NCI-H1417 treated with DMSO at 0.1 percent for 48 hours (cell line): ENCODE results near the gene LRCH3.

Experiments
- DNase-seq: peaks from one replicate; lab custom pipeline; 2025; lab: John Stamatoyannopoulos, UW

Gene LRCH3

DNA sequence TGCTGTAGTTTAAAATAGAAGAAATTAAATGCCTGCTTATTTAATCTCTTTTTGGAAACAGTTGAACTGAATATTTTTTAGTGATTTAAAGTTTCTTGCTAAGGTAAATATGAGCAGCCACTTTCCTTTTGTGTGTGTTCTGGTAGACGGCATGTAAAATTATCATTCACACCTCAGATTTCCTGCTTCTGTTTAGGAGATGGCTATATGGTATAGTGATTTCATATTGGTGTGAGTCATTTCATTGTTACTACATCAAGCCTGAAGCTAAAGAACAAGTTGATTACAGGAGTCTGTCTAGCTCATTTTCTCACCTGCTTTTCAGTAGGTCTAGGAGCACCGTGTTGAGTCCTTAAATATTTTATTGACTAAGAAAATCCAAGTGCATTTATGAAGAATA lies 2.2 kb downstream of the LRCH3 start:
- DNase-seq: no peak

DNA sequence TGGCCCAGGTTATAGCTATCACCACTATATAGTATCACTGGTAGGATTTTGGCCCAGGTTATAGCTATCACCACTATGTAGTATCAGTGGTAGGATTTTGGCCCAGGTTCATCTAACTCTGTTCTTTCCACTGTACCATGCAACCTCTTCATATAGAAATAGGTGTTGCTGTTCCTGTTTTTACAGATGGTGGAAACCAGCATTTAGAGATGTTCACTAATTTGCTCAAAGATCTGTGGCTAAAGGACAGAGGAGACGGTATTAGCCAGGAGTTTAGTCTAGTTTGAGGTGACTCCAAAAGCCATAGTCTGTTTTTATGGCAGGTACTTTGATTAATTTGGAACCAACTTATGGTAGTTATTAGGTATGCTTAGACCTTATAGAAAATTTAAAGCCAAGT lies 3.1 kb downstream of the LRCH3 start:
- no peak for DNase-seq

DNA sequence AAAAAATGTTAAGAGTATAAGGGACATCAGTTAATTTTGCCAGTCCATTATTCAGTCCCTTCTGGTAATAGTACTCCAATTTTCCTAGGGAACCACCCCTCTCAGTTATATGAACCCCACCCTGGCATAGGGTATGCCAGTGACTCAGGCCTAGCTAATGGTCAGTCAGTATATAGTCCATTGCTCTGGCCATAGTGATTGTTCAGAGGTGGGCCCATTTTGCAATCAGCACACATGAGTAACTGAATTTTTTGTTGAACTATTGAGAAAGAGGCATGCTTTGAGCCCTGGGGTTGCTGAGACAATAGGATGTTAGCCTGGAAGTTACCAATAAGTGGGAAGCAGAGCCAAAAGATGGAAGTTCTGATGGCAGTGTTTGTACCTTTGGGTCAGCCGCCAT lies 4.1 kb downstream of the LRCH3 start:
- DNase-seq: no peak

DNA sequence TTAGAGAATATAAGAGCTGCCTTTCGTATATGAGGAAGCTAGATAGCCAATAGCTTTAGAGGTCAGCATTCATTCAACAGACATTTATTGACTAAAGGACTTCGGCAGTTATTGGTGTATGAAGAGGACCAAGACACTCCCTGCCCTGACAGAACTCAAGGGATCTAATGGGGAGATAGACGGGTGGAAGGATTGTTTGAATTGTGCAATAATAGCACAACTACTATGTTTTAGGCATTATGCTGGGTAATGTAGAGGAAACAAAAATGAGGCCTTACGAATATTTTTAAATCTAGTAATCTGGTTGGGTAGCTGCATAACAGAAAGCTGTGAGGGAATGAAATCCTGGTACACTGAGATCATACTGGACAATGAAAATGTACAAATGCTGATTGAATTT lies 5.0 kb downstream of the LRCH3 start:
- DNase-seq: no peak

DNA sequence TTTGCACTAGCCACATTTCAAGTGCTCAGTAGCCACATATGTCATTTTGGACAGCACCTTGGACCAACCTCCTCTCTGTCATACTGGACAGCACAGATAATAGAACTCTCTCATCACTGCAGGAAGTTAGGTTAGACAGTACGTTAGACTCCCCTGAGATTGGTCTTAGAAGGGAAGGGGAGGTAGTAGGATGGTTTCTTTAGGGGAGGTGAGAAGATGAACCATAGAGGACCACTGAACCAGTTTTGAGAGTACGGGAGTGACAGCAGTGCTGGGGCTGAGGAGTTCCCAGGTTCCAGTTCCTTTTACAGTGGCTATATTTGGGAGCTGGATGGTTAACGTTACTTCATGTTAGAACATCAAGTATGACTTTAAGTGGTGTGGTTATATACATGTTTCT lies 7.8 kb downstream of the LRCH3 start:
- no peak for DNase-seq

DNA sequence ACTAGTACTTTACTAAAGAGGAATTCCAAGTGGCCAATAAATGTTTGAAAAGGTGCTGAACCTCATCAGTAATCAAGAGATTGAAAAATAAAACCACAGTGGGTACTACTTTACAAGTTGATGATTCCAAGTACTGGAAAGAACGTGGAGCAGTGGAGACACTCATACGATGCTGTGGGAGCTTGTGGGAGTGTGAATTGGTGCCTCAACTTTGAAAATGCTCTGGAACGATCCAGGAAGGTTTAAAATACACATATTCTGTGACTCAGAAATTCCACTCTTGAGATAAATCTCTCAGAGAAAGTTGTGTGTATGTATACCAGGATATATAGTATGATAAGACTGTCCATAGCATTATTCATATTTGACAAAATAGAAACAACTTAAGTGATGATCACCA lies 9.3 kb downstream of the LRCH3 start:
- no peak for DNase-seq

DNA sequence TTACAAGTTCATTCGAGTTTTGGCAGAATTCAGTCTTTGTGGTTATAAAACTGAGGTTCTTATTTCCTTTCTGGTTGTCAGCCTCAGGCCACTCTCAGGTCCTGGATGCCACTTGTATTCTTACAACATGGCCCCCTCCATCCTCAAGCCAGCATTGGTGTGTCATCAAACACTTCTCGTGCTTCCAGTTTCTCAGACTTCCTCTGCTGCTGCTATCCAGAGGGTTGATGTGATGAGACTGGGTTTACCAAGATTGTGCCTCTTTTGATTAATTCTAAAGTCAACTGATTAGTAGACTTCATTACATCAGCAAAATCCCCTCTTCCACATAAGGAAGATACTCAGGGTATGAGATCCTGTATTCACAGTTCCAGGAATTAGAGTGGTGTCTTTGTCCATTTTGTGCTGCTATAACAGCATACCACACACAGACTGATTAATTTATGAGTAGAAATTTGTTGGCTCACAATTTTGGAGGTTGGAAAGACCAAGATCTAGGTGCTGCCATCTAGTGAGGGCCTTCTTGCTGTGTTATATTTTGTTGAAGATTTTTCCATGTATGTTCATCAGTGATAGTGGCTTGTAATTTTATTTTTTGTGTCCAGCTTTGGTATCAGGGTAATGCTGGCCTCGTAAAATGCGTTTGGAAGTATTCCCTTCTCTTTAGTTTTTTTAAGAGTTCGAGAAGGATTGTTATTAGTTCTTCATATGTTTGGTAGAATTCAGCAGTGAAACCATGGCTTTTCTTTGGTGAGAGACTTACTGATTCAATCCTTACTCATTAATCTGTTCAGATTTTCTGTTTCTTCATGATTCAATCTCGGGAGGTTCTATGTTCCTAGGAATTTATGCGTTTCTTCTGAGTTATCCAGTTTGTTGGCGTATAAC lies 11.1 kb downstream of the LRCH3 start:
- no peak for DNase-seq

DNA sequence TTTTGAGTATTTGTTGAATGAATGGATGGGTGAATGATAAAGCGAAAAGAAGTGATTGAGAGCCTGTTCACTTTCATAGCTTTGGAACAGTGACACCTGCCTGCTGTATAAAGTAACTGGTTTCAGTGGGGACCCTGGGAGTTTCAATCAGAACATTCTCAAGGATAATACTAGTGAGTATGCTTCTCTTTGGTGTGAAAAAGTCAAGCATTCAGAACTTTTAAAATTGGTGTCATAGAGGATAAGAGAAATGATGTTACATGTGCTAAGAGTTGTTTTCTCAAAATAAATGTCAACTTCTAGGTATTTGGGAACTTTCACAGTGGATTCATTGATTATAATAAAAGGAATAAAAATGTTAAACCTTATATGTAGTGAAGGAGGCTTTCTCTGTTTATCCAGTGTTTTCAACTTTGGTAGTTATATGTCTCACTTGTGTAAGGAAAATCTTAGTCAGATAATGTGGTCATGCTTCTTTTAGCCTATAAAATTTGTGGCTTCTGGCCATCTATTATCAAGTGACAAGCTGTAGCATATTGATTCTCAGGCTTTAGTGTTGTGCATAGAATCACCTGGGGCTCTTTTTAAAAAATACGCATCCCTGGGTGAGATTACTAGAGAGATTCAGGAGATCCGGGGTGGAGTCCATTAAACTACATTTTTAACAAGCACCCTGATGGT lies 11.9 kb downstream of the LRCH3 start:
- no peak for DNase-seq

DNA sequence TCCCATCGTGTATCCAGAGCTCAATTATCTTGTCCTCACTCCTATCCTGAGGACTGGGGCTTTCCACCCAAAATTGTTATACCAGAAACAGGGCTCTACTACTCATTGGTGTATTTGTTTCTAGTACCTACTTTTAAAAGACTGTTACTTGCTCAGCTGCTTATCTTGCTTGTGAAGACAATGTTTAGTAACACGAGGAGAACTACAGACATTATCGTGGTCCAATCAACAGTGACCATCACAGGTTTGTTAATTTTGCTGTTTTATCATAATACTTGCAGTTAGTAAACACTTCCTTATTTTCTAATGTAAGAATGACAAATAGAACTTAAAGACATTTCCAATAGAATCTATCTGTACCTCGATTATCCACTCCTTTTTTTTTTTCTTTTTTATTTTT lies 13.5 kb downstream of the LRCH3 start:
- no peak for DNase-seq

DNA sequence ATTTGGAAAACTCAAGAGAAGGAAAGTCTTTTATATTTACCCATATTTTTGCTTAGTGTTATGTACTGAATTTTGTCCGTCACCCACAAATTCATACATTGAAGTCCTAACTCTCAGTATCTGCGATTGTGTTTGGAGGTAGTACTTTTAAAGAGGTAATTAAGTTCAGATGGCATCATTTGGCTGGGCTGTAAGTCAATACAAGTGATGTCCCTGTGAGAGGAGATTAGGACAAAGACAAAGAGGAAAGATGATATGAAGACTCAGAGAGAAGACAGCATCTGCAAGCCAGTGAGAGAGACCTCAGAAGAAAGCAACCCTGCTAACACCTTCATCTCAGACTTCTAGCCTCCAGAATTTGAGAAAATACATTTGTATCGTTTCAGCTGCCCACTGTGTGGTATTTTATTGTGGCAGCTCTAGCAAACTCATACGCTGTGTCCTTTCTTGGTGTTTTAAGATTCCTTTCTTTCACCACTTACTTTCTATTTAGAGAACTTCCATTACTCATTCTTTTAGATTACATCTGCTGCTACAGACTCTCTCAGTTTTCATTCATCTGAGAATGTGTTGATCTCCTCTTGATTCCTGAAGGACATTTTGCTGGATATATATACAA lies 17.0 kb downstream of the LRCH3 start:
- DNase-seq: no peak

DNA sequence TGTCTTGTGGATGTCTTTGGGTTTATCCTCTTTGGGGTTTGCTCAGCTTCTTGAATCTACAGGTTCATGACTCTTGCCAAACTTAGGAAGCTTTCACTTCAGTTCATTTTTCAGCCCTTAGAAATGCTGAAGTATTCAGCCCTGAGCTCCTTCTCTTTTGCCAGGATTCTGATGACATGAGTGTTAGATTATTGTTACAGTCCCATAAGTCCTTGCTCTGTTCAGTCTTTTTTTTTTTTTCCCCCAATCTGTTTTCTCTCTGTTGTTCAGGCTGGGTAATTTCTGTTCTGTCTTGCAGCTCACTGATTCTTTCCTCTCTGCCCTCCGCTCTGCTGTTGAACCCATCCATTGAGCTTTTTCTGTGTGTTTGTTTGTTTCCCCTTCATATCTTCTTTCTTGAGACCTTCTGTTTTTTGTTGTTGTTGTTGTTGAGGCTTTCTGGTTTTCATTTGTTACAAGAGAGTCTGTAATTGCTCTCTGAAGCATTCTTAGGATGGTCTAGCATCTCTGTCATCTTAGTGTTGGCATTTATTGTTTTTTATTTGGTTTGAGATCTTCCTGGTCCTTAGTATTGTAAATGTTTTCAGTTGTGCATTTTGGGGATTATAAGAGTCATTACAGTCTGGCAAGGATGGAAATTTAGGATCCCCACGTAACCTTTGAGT lies 18.4 kb downstream of the LRCH3 start:
- DNase-seq: no peak

DNA sequence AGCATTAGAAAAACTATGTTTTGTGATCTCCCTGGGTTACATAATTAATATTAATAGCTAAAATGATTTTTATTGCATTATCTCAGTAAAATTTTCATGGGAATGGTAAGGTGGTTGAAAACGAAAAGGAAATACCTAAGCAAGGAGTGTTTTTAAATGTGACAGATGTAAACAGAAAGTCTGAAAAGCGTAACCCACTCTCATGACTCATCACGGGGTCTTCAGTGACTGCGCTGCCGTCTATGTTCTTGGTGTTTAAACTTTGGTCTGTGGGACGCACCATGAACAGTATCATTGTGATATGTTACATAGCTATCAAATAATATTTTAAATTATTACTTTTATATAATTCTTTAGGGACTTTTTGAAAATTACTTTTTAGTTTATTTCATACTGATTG lies 19.8 kb downstream of the LRCH3 start:
- no peak for DNase-seq

DNA sequence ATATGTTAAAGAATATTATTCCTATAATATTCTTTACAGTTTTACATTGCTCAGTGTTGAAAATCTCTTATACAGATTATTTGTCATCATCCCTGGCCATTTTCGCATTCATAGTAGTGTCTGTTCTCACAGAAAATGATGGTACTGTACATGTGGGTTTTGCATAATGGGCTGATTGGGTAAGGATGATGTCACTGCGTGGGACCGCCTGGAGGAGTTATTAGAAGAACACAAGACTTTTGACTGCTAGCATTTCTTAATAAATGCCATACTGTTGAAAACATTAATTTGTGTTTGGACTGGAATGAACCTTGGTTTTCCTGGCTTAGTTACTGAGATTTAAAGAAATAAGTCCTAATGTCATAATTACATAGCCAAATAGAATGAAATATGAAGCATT lies 20.3 kb downstream of the LRCH3 start:
- no peak for DNase-seq

DNA sequence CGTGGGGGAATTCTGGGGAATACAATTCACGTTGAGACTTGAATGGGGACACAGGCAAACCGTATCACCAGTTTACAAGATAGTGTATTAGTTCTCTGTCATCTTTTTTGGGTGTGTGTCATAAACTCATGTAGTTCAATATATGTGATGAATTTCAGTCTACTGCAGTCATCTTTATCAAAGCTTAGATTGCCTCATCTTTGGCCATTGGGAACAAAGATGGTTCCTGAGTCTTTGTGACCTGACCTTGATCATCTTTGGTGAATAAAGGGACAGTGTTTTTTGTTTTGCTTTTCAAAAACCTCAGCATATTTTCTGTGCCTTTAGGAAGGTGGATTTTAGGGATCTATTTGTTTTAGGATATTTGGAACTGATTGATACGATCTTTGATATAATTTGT lies 23.3 kb downstream of the LRCH3 start:
- DNase-seq: no peak

DNA sequence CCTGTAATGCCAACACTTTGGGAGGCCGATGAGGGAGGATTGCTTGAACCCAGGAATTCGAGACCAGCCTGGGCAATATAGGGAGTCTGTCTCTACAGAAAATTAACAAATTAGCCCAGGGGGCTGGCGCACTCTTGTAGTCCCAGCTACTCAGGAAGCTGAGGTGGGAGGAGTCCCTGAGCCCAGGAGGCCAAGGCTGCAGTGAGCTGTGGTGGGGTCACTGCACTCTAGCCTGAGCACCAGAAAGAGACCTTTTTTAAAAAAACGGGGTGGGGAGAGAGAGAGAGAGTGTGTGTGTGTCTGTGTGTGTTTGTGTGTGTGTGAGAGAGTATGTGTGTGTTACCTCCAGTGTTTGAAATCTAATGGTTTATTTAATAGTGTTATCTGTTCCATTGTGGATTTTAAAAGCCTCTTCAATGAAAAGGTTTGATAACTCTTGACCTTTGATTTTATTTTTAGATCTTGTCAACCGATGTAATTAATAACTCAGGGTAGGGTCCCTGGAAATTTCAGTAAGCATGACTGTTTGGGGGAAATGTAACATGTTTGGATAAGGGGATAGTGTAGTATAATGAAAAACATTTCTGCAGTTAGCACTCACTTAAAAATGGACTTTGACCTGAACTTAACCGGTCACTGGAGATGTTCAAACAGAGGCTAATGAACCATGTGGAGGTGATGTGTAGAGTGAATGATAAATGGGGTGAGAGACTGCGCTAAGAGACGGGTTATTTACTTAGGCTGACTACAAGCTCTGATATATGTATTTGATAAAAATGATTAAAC lies 29.7 kb downstream of the LRCH3 start:
- DNase-seq: no peak

DNA sequence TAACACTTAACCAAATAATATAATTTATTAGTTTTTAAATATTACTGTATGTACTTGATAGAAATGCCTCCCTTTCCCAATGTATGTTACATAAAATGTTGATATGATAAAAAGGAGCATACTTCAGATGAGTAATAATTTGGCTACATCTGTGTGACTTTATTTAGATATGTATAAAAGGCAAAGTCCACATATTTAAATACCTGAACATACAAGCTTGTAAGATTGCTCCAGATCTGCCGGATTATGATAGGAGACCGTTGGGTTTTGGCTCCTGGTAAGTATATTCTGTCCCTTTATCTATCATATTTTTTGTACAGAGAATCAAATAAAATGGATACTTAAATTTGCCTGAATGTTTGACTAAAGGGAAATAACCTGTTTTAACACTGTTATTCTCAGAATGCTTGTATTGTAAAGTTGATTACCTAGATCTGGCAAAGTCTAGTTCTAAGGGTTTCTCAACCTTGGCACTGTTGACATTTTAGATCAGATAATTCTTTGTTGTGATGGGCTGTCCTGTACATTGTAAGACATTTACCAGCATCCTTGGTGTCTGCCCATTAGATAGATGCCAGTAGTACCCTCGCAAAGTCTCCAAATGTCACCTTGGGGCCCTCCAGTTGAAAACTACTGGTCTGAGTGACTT lies 38.5 kb downstream of the LRCH3 start:
- no peak for DNase-seq

DNA sequence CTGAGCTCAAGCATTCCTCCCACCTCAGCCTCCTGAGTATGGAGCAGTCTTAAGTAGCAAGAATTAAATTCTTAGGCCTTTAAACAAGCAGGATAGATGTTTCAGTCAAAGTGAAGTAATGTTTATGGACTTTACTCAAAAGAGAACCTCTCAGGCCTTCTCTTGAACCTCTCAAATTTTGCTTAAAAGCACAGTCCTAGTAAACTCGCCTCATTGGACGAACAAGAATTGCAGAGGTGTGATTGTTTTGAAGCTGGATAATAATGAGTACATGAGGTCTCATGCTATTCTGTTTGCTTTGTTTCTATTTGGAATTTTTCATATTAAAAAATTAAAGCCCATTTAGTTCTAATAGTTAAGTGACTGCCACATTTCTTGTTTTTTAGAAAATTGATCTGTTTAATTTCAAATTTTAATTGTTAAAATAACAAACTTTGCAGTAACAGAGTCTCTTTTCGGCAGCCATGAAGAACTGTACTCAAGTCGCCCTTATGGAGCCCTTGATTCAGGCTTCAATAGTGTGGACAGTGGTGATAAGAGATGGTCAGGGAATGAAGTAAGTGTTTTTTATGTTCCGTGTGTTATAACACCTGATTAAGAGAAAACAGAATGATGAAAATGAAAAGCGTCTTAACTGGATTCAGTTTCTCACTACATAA lies 39.4 kb downstream of the LRCH3 start:
- no peak for DNase-seq

DNA sequence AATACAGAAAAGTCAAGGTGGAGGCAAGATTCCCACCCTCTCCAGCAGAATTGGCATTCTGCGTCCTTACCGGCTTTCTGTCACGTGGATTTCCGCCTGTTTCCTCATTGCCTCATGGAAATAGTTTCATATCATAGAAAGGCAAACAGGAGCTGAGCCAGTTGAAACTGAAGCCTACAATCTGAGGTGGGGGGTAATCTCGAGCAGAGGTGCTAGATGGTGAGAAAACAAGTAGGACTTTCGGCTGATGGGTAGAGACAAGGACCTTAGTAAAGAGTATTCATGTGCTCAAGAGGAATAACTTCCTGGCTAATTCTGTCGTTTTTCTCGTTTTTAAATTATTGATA lies 39.9 kb downstream of the LRCH3 start:
- DNase-seq: no peak

DNA sequence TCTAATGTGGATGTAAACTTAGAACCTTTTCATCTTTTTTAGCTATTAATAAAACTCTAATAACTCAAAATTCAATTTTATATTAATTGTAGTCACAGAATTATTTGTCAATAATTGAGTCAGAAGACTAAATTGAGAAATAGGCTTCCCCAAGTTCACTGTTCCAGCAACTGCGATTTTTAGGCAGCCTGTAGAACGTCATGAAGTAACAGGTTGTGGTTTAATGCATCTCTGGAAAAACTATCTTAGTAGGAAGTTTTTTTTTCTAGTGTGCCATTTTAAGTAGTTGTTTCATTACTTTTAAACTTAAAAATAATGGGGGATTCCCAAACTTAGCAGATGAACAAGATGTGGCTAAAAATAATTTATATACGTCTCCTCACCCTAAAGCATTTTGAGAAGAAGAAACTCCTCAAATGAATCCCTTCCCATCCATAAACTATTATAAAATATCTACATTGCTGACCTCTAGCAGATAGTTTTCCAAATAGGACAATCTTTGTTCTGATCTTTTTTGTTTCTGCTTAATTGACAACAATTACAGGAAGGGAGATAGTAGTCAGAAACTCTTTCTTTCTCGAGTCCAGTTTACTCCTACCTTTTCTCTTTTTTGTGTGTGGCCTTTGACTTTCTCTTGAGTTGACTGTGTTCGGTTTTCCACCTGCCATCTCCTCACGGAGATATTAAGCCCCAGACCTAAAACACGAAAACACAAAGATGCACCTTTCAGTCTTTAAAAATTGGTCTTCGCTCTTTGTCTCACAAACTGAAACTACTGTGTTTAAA lies 43.1 kb downstream of the LRCH3 start:
- no peak for DNase-seq

DNA sequence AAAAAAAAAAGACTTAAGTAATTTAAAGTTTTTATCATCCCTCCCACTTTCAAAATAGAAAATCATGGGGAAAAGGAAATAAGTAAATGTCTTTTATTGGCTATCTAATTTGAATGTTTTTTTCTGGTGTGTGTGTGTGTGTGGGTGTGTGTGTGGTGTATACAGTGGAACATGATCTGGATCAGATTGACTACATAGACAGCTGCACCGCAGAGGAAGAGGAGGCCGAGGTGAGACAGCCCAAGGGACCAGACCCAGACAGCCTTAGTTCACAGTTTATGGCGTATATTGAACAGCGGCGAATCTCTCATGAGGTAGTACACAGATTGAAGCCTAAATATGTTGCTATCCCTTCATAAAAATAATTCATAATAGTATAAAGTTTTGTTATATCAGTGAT lies 44.5 kb downstream of the LRCH3 start:
- no peak for DNase-seq
